HepG2 (cell line): Measurements from ENCODE around the gene TAF1D. TPM values are rescaled to one million over a fixed set of nuclear protein-coding genes. Genes with fewer than 3 reads are reported as not detected.

Experiments used
- ATAC-seq: fragments of 200-7000 bp; cut with Tn5 transposase; 3 replicates; pipeline ENCODE4 v1.9.1; 2020; ENCODE audit warnings: mild to moderate bottlenecking, moderate library complexity
- BruUV-seq: library from RNA; stranded (reverse); fragments of 400-500 nt; replicated peaks from 2 replicates; lab custom pipeline; 2021; lab: Mats Ljungman, UMichigan
- CTCF ChIA-PET: fragments of 300-600 bp; formaldehyde crosslinking; extraction: SDS; loops from one replicate; lab custom pipeline; 2021; ENCODE audit warnings: low total read pairs, inconsistent platforms, low intra/inter-chr PET ratio; lab: Yijun Ruan, JAX
- POLR2A ChIA-PET: fragments of 350-600 bp; sonication (Branson Sonifier 250); formaldehyde crosslinking; loops from one replicate; lab custom pipeline; 2020; ENCODE audit warnings: antibody characterized with exemption, inconsistent platforms; lab: Yijun Ruan, JAX
- DNase-seq: peaks from one replicate; pipeline ENCODE4 v3.0.0-alpha.2; 2015; ENCODE audit warnings: low spot score
- FAIRE-seq: peaks from 3 replicates; lab custom pipeline; 2011; peaks lifted over from hg19 to GRCh38; lab: Jason Lieb, UNC
- H2AFZ ChIP-seq: one replicate; pipeline ENCODE4 v1.6.1; 2011; ENCODE audit warnings: low read length, inconsistent platforms
- H3K27ac ChIP-seq: fragments of 300-600 bp; 3 replicates; pipeline ENCODE4 v1.8.0; 2011; ENCODE audit warnings: mixed run types, mild to moderate bottlenecking, mixed read lengths, low read length, inconsistent platforms; ENCODE audit not compliant: insufficient read depth; ENCODE audit errors: extremely low read length
- H3K27me3 ChIP-seq, 2 experiments: fragments of 200-600 bp in 1 of 2; 2 replicates in 1 of 2; 3 replicates in 1 of 2; pipeline versions ENCODE4 v1.6.0 to v1.8.0; 2011; ENCODE audit warnings: low read length in 2 of 2, mild to moderate bottlenecking in 2 of 2, moderate library complexity in 2 of 2, inconsistent platforms in 1 of 2; ENCODE audit not compliant: insufficient read depth in 2 of 2, control insufficient read depth in 1 of 2
- H3K36me3 ChIP-seq, 2 experiments: fragments of 200-600 bp in 1 of 2; replicated peaks in 1 of 2; 2 replicates in 1 of 2; 3 replicates in 1 of 2; pipeline versions ENCODE4 v1.5.1 to v1.8.0; 2011; ENCODE audit warnings: low read length in 2 of 2, inconsistent platforms in 1 of 2; ENCODE audit not compliant: insufficient read depth in 2 of 2, control insufficient read depth in 1 of 2
- H3K4me1 ChIP-seq: 2 replicates; pipeline ENCODE4 v1.5.1; 2012; ENCODE audit warnings: low read length, inconsistent platforms; ENCODE audit not compliant: insufficient read depth
- H3K4me2 ChIP-seq: 2 replicates; pipeline ENCODE4 v1.6.0; 2011; ENCODE audit warnings: low read depth, low read length, inconsistent platforms
- H3K4me3 ChIP-seq, 3 experiments: fragments of 200-600 bp in 1 of 3; sonication (generic), shearing (Covaris generic) in 1 of 3; replicated peaks in 1 of 3; 2 replicates each; pipeline ENCODE4 v1.5.1; 2011 to 2016; ENCODE audit warnings: low read length in 3 of 3, inconsistent platforms in 2 of 3, low read depth in 2 of 3, mild to moderate bottlenecking in 2 of 3, control low read depth in 1 of 3, mixed read lengths in 1 of 3; ENCODE audit not compliant: insufficient read depth in 1 of 3
- H3K79me2 ChIP-seq: one replicate; pipeline ENCODE4 v1.6.1; 2011; ENCODE audit warnings: low read length, inconsistent platforms; ENCODE audit not compliant: insufficient read depth
- H3K9ac ChIP-seq: 2 replicates; pipeline ENCODE4 v1.6.0; 2011; ENCODE audit warnings: mild to moderate bottlenecking, low read depth, low read length, inconsistent platforms; ENCODE audit not compliant: insufficient read depth
- H3K9me3 ChIP-seq: 2 replicates; pipeline ENCODE4 v1.5.1; 2012; ENCODE audit warnings: mild to moderate bottlenecking, low read length
- H4K20me1 ChIP-seq: 2 replicates; pipeline ENCODE4 v1.6.0; 2011; ENCODE audit warnings: inconsistent platforms, mild to moderate bottlenecking, low read length, moderate library complexity; ENCODE audit not compliant: insufficient read depth
- AGO1 ChIP-seq: fragments of 200-400 bp; formaldehyde crosslinking; IDR thresholded peaks from 2 replicates; pipeline ENCODE4 v1.6.1; 2017; ENCODE audit warnings: mild to moderate bottlenecking, low read depth, low read length, moderate library complexity; ENCODE audit not compliant: poor library complexity, severe bottlenecking
- CAMTA2 ChIP-seq: sonication (generic); formaldehyde crosslinking; IDR thresholded peaks from 2 replicates; pipeline ENCODE4 v1.4.0; 2020; ENCODE audit warnings: mild to moderate bottlenecking, missing genetic modification reagents, borderline replicate concordance
- ELF4 ChIP-seq: sonication (generic); formaldehyde crosslinking; IDR thresholded peaks from 2 replicates; pipeline ENCODE4 v1.5.0; 2020; ENCODE audit warnings: missing genetic modification reagents, mild to moderate bottlenecking, moderate library complexity, borderline replicate concordance
- FUBP1 ChIP-seq: sonication (generic); formaldehyde crosslinking; IDR thresholded peaks from 2 replicates; pipeline ENCODE4 v1.5.1; 2020; ENCODE audit warnings: missing genetic modification reagents, mild to moderate bottlenecking, borderline replicate concordance
- HNRNPH1 ChIP-seq: fragments of 200-400 bp; formaldehyde crosslinking; optimal IDR thresholded peaks from 2 replicates; pipeline ENCODE3; 2017; ENCODE audit warnings: mild to moderate bottlenecking, low read depth, low read length
- HNRNPUL1 ChIP-seq: fragments of 200-400 bp; formaldehyde crosslinking; IDR thresholded peaks from 2 replicates; pipeline ENCODE4 v1.6.1; 2017; ENCODE audit warnings: low read depth, mild to moderate bottlenecking, low read length, moderate library complexity
- REPIN1 ChIP-seq: sonication (generic); formaldehyde crosslinking; IDR thresholded peaks from 2 replicates; pipeline ENCODE4 v1.8.0; 2022; ENCODE audit warnings: missing genetic modification reagents, low read depth, mild to moderate bottlenecking, borderline replicate concordance
- ZC3H4 ChIP-seq: sonication (generic); formaldehyde crosslinking; IDR thresholded peaks from 2 replicates; pipeline ENCODE4 v1.4.0; 2020; ENCODE audit warnings: missing genetic modification reagents, borderline replicate concordance
- ZNF317 ChIP-seq: sonication (generic); formaldehyde crosslinking; IDR thresholded peaks from 2 replicates; pipeline ENCODE4 v1.5.0; 2020; ENCODE audit warnings: mild to moderate bottlenecking, missing genetic modification reagents
- ZNF546 ChIP-seq: sonication (generic); formaldehyde crosslinking; conservative IDR thresholded peaks from 2 replicates; pipeline ENCODE4 v1.8.1; 2023; ENCODE audit warnings: mild to moderate bottlenecking, missing genetic modification reagents
- ZNF556 ChIP-seq: sonication (generic); formaldehyde crosslinking; IDR thresholded peaks from 2 replicates; pipeline ENCODE4 v1.4.0; 2020; ENCODE audit warnings: mild to moderate bottlenecking, missing genetic modification reagents, borderline replicate concordance
- ZNF7 ChIP-seq: IDR thresholded peaks from 2 replicates; pipeline ENCODE4 v1.6.1; 2016; ENCODE audit warnings: missing biosample characterization, missing genetic modification reagents
- ZNF75D ChIP-seq: sonication (generic); formaldehyde crosslinking; IDR thresholded peaks from 2 replicates; pipeline ENCODE4 v1.8.1; 2023; ENCODE audit warnings: missing genetic modification reagents, mild to moderate bottlenecking, borderline replicate concordance
- WGBS: methylation state at CpG from one replicate; pipeline ENCODE4 v1.1.6; 2017; ENCODE audit warnings: low lambda C conversion rate; 5-methylcytosine and 5-hydroxymethylcytosine counted together
- in situ Hi-C: cut with HindIII; loops from 2 replicates; pipeline ENCODE4 v1.10.0; 2017; ENCODE audit warnings: low pct_unique_long_range_greater_than_20kb; ENCODE audit not compliant: extremely low pct_ligation_motif_present
- intact Hi-C: fragments of 100-400 bp; cut with micrococcal nuclease; formaldehyde crosslinking; loops from one replicate; pipeline ENCODE4 v1.10.0; 2022; ENCODE audit not compliant: unreplicated experiment
- polyA plus RNA-seq, 8 experiments: library from polyadenylated mRNA; depleted of rRNA in 3 of 8; stranded (reverse) in 7 of 8; unstranded in 1 of 8; fragments of >200 nt; fragmentation: Illumina TruSeq in 4 of 8; extraction: Trizol in 4 of 8; gene quantifications; 2 replicates each; pipeline versions ENCODE4 v1.2.1 to v1.2.3, GENCODE V29; 2011 to 2016; ENCODE audit warnings: low read depth in 4 of 8, missing spikeins in 1 of 8, mixed read lengths in 1 of 8; ENCODE audit not compliant: insufficient read depth in 1 of 8
- total RNA-seq, 5 experiments: library from RNA; depleted of rRNA; stranded (reverse); fragments of >200 nt; fragmentation: Illumina TruSeq; extraction: Trizol; gene quantifications; 2 replicates each; pipeline ENCODE4 v1.2.3, GENCODE V29; 2016; ENCODE audit warnings: low read depth in 1 of 5
- TF ChIP-seq, protein P1 (sequence below): sonication (generic); formaldehyde crosslinking; IDR thresholded peaks from 2 replicates; pipeline ENCODE4 v1.4.0; 2020; ENCODE audit warnings: missing genetic modification reagents; ENCODE audit errors: not compliant biosample characterization
- TF ChIP-seq, protein P2 (sequence below): sonication (generic); formaldehyde crosslinking; IDR thresholded peaks from 2 replicates; pipeline ENCODE4 v1.4.0; 2020; ENCODE audit warnings: low read depth, mild to moderate bottlenecking, missing genetic modification reagents

TAF1D gene
- total and polyA plus RNA-seq, 2 of the 13 experiments (the other 11 are each of a cell fraction or from before 2014, with no cell fraction given), result 132 to 207 TPM

DNA sequence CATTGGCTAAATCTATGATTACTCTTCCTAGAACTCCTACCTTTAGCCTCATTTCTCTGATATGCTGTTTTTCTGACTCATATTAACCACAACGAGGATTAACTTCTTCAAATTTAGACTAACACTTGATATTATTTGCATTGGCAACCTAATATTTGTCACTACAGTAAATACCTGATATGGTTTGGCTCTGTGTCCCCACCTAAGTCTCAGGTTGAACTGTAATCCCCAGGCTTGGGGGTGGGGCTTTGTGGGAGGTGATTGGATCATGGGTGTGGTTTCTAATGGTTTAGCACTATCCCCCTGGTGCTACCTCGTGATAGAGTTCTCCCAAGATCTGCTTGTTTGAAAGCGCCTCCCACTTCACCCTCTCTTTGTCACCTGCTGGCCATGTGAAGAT lies 25.7 kb upstream of the TAF1D start:
- peaks cover 7% of the 10 kb centered on the region for H3K9me3 ChIP-seq
- ATAC-seq (no peak), DNase-seq (no peak), FAIRE-seq (no peak)
- ChIA-PET POLR2A (no interaction called here), CTCF (no interaction called here)
- peaks cover 33% of the 10 kb centered on the region for H3K4me1 ChIP-seq
- WGBS, result 92% methylated on average over 3 of the region's 3 CpGs
- intact Hi-C loops, result no loop called here
- H3K9ac ChIP-seq, result no peak overlapping the region
- H3K36me3 ChIP-seq, result peaks cover 5 to 6% of the 10 kb centered on the region in 2 experiments; a peak in 2 of 5 replicates
- H3K4me3 ChIP-seq, result no peak overlapping the region
- H3K79me2 ChIP-seq, result no peaks in the 10 kb centered on the region
- no TSS peak for BruUV-seq
- in situ Hi-C loops, result no loop called here
- no peak for TF ChIP-seq FUBP1 (CRISPR knock-in tag)
- no peak for TF ChIP-seq ZNF317 (CRISPR knock-in tag)
- no peak for TF ChIP-seq ZNF556 (CRISPR knock-in tag)
- H3K27me3 ChIP-seq, result no peaks in the 10 kb centered on the region
- H3K27ac ChIP-seq, result no peak overlapping the region
- H4K20me1 ChIP-seq, result no peaks in the 10 kb centered on the region
- no peak overlapping the region for H2AFZ ChIP-seq
- no peak overlapping the region for H3K4me2 ChIP-seq

DNA sequence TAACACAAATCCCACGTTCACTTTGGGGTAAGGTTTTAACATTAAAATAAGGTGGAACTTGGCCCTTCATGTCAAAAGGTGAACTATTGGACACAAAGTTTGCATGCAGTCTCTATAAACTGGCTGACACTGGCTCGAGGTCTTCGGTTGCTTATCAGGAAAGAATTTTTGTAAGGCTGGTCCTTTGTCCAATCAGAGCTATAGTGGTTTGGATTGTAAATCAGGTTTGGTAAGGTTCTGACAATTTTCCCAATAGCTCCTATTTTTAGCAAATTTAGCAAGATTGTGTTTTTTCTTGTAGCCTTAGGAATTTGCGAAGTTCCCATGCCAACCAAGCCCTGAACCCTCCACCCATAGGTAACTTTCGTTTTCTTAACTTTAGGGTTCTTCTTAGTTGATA lies 25.2 kb upstream of the TAF1D start:
- Histone ChIP-seq H3K4me1 (peaks cover 33% of the 10 kb centered on the region), H3K79me2 (no peaks in the 10 kb centered on the region), H3K27ac (no peak overlapping the region), H4K20me1 (no peaks in the 10 kb centered on the region), H3K4me2 (no peak overlapping the region), H3K4me3 (no peak overlapping the region), H3K36me3 (peaks cover 5 to 7% of the 10 kb centered on the region in 2 experiments; a peak in 2 of 5 replicates), H3K9ac (no peak overlapping the region), H2AFZ (no peak overlapping the region), H3K27me3 (no peaks in the 10 kb centered on the region), H3K9me3 (peaks cover 7% of the 10 kb centered on the region)
- intact Hi-C loops, result no loop called here
- no peak for DNase-seq
- no peak for ATAC-seq
- in situ Hi-C loops, result no loop called here
- no TSS peak for BruUV-seq
- ChIA-PET CTCF (no interaction called here), POLR2A (interaction anchor here (0.6 to 5.0 kb wide), 3 partner anchors 11 to 25 kb away, joined by 3 to 29 read pairs (median 4); partner anchors contain the start of genes C11orf54 and TAF1D)
- FAIRE-seq, result no peak
- over 99% methylated on average over 5 of the region's 5 CpGs for WGBS
- TF ChIP-seq AGO1 (no peak), ZNF7 (no peak), REPIN1 (CRISPR knock-in tag) (no peak), HNRNPUL1 (no peak), HNRNPH1 (no peak), ZNF546 (CRISPR knock-in tag) (no peak), ZNF75D (CRISPR knock-in tag) (no peak), ELF4 (CRISPR knock-in tag) (no peak), CAMTA2 (CRISPR knock-in tag) (no peak), ZC3H4 (CRISPR knock-in tag) (no peak)
- TF ChIP-seq, protein P1, sequence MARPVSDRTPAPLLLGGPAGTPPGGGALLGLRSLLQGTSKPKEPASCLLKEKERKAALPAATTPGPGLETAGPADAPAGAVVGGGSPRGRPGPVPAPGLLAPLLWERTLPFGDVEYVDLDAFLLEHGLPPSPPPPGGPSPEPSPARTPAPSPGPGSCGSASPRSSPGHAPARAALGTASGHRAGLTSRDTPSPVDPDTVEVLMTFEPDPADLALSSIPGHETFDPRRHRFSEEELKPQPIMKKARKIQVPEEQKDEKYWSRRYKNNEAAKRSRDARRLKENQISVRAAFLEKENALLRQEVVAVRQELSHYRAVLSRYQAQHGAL (CRISPR knock-in tag), result no peak
- TF ChIP-seq, protein P2, sequence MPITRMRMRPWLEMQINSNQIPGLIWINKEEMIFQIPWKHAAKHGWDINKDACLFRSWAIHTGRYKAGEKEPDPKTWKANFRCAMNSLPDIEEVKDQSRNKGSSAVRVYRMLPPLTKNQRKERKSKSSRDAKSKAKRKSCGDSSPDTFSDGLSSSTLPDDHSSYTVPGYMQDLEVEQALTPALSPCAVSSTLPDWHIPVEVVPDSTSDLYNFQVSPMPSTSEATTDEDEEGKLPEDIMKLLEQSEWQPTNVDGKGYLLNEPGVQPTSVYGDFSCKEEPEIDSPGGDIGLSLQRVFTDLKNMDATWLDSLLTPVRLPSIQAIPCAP, result no peak
